Adrenal gland (tissue), 5 donors: ENCODE data around the gene CYP3A7.

Source experiments
- CTCF ChIP-seq, 6 experiments: fragments of 450-650 bp in 4 of 6; fragments of 200-600 bp in 2 of 6; sonication (generic) in 1 of 6; IDR thresholded peaks; 1 replicate in 5 of 6; 2 replicates in 1 of 6; pipeline versions ENCODE4 v1.5.1 to v1.8.0; 2016 to 2021; ENCODE audit warnings: antibody characterized with exemption in 6 of 6, mild to moderate bottlenecking in 2 of 6, moderate library complexity in 1 of 6
- POLR2A ChIP-seq, 2 donors: fragments of 450-650 bp; IDR thresholded peaks; one replicate each; pipeline ENCODE4 v1.6.1; 2017; ENCODE audit warnings: antibody characterized with exemption in 2 of 2, mild to moderate bottlenecking in 2 of 2, moderate library complexity in 1 of 2
- donor health status: DM: no; HTN: no; CAD: no.

- TF ChIP-seq POLR2A (IDR thresholded peaks at IDR 0.05): no peak
- no peak for TF ChIP-seq CTCF (IDR thresholded peaks at IDR 0.05)
Measured at GRCh38 chr7:99730992-99731391, 4.0 kb downstream of the CYP3A7 start.
